Gastroesophageal sphincter (tissue), 3 donors: ENCODE measurements around the gene MT4.

Experiments used
- CTCF ChIP-seq, 4 experiments: fragments of 200-600 bp in 2 of 4; fragments of 450-650 bp in 2 of 4; sonication (generic) in 1 of 4; IDR thresholded peaks; one replicate each; pipeline ENCODE4 v1.5.1; 2017 to 2019; ENCODE audit warnings: antibody characterized with exemption in 4 of 4, mild to moderate bottlenecking in 2 of 4, moderate library complexity in 2 of 4
- POLR2AphosphoS5 ChIP-seq: sonication (generic); formaldehyde crosslinking; IDR thresholded peaks from one replicate; pipeline ENCODE4 v1.6.1; 2017; ENCODE audit warnings: antibody characterized with exemption

GRCh38 chr16:56603589-56603988 is 38.7 kb downstream of the MT4 start:
- TF ChIP-seq POLR2AphosphoS5 (no peak), CTCF (IDR thresholded peaks at IDR 0.05) (peak; percentile 10 to 50 (median 38))
